ENCODE measurements around the gene PLK3.

GRCh38 chr1:44829506-44830384 is 29.6 kb downstream of the PLK3 start:
- TF ChIP-seq POLR2A (conservative IDR thresholded peaks at IDR 0.05) (no peak), CTCF (IDR thresholded peaks at IDR 0.05 in 2 of 3, conservative IDR thresholded peaks at IDR 0.05 in 1 of 3; ENCODE audit: insufficient read depth in 2 of 3, low read depth in 1 of 3, low read length in 3 of 3) (no peak), CEBPB (tag; IDR thresholded peaks at IDR 0.05) (no peak)
